HCT116 (cell line): ENCODE measurements around the gene CXADR.

Experiments used
- CTCF ChIP-seq, 3 experiments: fragments of 200-600 bp in 1 of 3; sonication (generic) in 1 of 3; IDR thresholded peaks in 2 of 3; conservative IDR thresholded peaks in 1 of 3; 2 replicates each; pipeline ENCODE4 v1.5.1; 2012 to 2017; ENCODE audit warnings: low read depth in 2 of 3, low read length in 2 of 3, antibody characterized with exemption in 1 of 3, borderline replicate concordance in 1 of 3, control low read depth in 1 of 3, mild to moderate bottlenecking in 1 of 3, mixed read lengths in 1 of 3, mixed run types in 1 of 3, moderate library complexity in 1 of 3; ENCODE audit not compliant: insufficient read depth in 1 of 3
- EZH2phosphoT487 ChIP-seq: fragments of 200-600 bp; IDR thresholded peaks from 2 replicates; pipeline ENCODE4 v1.6.1; 2018; ENCODE audit warnings: antibody characterized with exemption, borderline replicate concordance
- POLR2A ChIP-seq: IDR thresholded peaks from 2 replicates; pipeline ENCODE4 v1.7.0; 2011; ENCODE audit warnings: borderline replicate concordance; ENCODE audit not compliant: insufficient read depth, insufficient read length; ENCODE audit errors: extremely low read depth
- POLR2AphosphoS5 ChIP-seq: IDR thresholded peaks from 2 replicates; pipeline ENCODE4 v1.6.1; 2011; ENCODE audit warnings: mild to moderate bottlenecking, low read depth, low read length, moderate library complexity
- REST ChIP-seq: IDR thresholded peaks from 2 replicates; pipeline ENCODE4 v1.6.1; 2012; ENCODE audit warnings: low read depth

- no peak for TF ChIP-seq CTCF (IDR thresholded peaks at IDR 0.05 in 2 of 3, conservative IDR thresholded peaks at IDR 0.05 in 1 of 3; ENCODE audit: borderline replicate concordance in 1 of 3, insufficient read depth in 1 of 3, low read depth in 2 of 3, low read length in 2 of 3)
- TF ChIP-seq POLR2A = no peak
- no peak; the same call in 1 of the 2 replicates for TF ChIP-seq POLR2AphosphoS5
- TF ChIP-seq REST = no peak
- no peak for TF ChIP-seq EZH2phosphoT487
These were observed 98.7 kb downstream of the CXADR start for GRCh38 chr21:17611414-17612022.
